B cell (primary cell): ENCODE results near the gene PDZD2. TPM values are rescaled to one million over a fixed set of nuclear protein-coding genes. Genes with fewer than 3 reads are reported as not detected.

Experiments
- ATAC-seq: fragments of 200-7000 bp; cut with Tn5 transposase; one replicate; pipeline ENCODE4 v1.10.0; 2021; ENCODE audit warnings: low read depth, mild to moderate bottlenecking, moderate number of reproducible peaks, moderate library complexity
- CTCF ChIA-PET: fragments of 350-600 bp; sonication (Branson Sonifier 250); formaldehyde crosslinking; loops from one replicate; lab custom pipeline; 2021; ENCODE audit warnings: antibody characterized with exemption, inconsistent platforms; lab: Charles Lee
- POLR2A ChIA-PET: fragments of 350-600 bp; sonication (Branson Sonifier 250); formaldehyde crosslinking; loops from one replicate; lab custom pipeline; 2021; ENCODE audit warnings: antibody characterized with exemption; lab: Charles Lee
- DNase-seq: peaks from one replicate; pipeline ENCODE4 v3.0.0; 2013
- H2AFZ ChIP-seq: 2 replicates; pipeline ENCODE4 v1.6.1; 2012; ENCODE audit warnings: mild to moderate bottlenecking, low read depth, low read length; ENCODE audit not compliant: insufficient read depth, poor library complexity, severe bottlenecking
- H3K27ac ChIP-seq, 2 donors: 1 replicate in 1 of 2; 2 replicates in 1 of 2; pipeline ENCODE4 v1.5.1; 2012 to 2013; ENCODE audit warnings: low read length in 2 of 2, mild to moderate bottlenecking in 2 of 2, moderate library complexity in 1 of 2
- H3K27me3 ChIP-seq, 4 experiments: fragments of 200-600 bp in 1 of 4; sonication (generic) in 1 of 4; replicated peaks in 1 of 4; 1 replicate in 2 of 4; 2 replicates in 2 of 4; pipeline versions ENCODE4 v1.6.1 to v1.7.0; 2013 to 2016; ENCODE audit warnings: low read length in 3 of 4, mild to moderate bottlenecking in 2 of 4, mixed read lengths in 1 of 4, moderate library complexity in 1 of 4; ENCODE audit not compliant: insufficient read depth in 4 of 4, control insufficient read depth in 3 of 4; ENCODE audit errors: control extremely low read depth in 1 of 4
- H3K36me3 ChIP-seq, 2 experiments: replicated peaks in 1 of 2; 1 replicate in 1 of 2; 2 replicates in 1 of 2; pipeline versions ENCODE4 v1.6.1 to v1.7.1; 2013; ENCODE audit warnings: low read length in 1 of 2; ENCODE audit not compliant: insufficient read depth in 2 of 2, control insufficient read depth in 1 of 2; ENCODE audit errors: control extremely low read depth in 1 of 2, extremely low read depth in 1 of 2
- H3K4me1 ChIP-seq, 2 donors: fragments of 200-600 bp in 1 of 2; sonication (generic) in 1 of 2; 1 replicate in 1 of 2; 2 replicates in 1 of 2; pipeline versions ENCODE4 v1.5.1 to v1.6.1; 2013 to 2017; ENCODE audit warnings: low read length in 2 of 2; ENCODE audit not compliant: control insufficient read depth in 2 of 2, insufficient read depth in 2 of 2
- H3K4me2 ChIP-seq: replicated peaks from 2 replicates; pipeline ENCODE3; 2012; ENCODE audit warnings: mild to moderate bottlenecking, low read depth, low read length; ENCODE audit not compliant: poor library complexity, severe bottlenecking
- H3K4me3 ChIP-seq, 5 experiments: fragments of 200-600 bp in 1 of 5; sonication (generic) in 1 of 5; 1 replicate in 3 of 5; 2 replicates in 2 of 5; pipeline versions ENCODE4 v1.5.1 to v1.7.0; 2011 to 2016; ENCODE audit warnings: low read length in 4 of 5, mild to moderate bottlenecking in 4 of 5, low read depth in 2 of 5, control low read depth in 1 of 5, moderate library complexity in 1 of 5; ENCODE audit not compliant: insufficient read depth in 1 of 5; ENCODE audit errors: control extremely low read depth in 1 of 5, extremely low read depth in 1 of 5
- H3K79me2 ChIP-seq: fragments of 200-600 bp; sonication (generic); one replicate; pipeline ENCODE4 v1.6.0; 2016; ENCODE audit warnings: low read length; ENCODE audit not compliant: control insufficient read depth, insufficient read depth
- H3K9ac ChIP-seq: fragments of 200-600 bp; sonication (generic); 2 replicates; pipeline ENCODE4 v1.6.1; 2017; ENCODE audit warnings: mild to moderate bottlenecking, low read length, moderate library complexity
- H3K9me3 ChIP-seq, 3 donors: one replicate each; pipeline versions ENCODE4 v1.6.1 to v1.7.1; 2013; ENCODE audit warnings: low read length in 2 of 3; ENCODE audit not compliant: control insufficient read depth in 2 of 3, insufficient read depth in 1 of 3; ENCODE audit errors: control extremely low read depth in 1 of 3
- H4K20me1 ChIP-seq: 2 replicates; pipeline ENCODE4 v1.6.0; 2012; ENCODE audit warnings: mild to moderate bottlenecking, low read length; ENCODE audit not compliant: insufficient read depth, control insufficient read depth, poor library complexity, severe bottlenecking
- H3K27ac Mint-ChIP-seq: one replicate; pipeline ENCODE4 v1.8.0; 2021; ENCODE audit warnings: mixed read lengths
- H3K27me3 Mint-ChIP-seq: one replicate; pipeline ENCODE4 v1.8.0; 2021; ENCODE audit warnings: mixed read lengths
- H3K4me1 Mint-ChIP-seq: one replicate; pipeline ENCODE4 v1.8.0; 2021; ENCODE audit warnings: mixed read lengths
- H3K4me3 Mint-ChIP-seq: one replicate; pipeline ENCODE4 v1.8.0; 2021; ENCODE audit warnings: mixed read lengths
- H3K9me3 Mint-ChIP-seq: one replicate; pipeline ENCODE4 v1.8.0; 2022; ENCODE audit warnings: mixed read lengths; ENCODE audit not compliant: insufficient read depth
- CTCF ChIP-seq: fragments of 200-600 bp; IDR thresholded peaks from one replicate; pipeline ENCODE4 v1.8.0; 2022; ENCODE audit warnings: antibody characterized with exemption, mild to moderate bottlenecking
- EZH2 ChIP-seq: IDR thresholded peaks from 2 replicates; pipeline ENCODE4 v1.6.1; 2012; ENCODE audit warnings: borderline replicate concordance, low read depth, mild to moderate bottlenecking, moderate library complexity, low read length; ENCODE audit not compliant: insufficient read depth, poor library complexity, severe bottlenecking
- WGBS: methylation state at CpG from one replicate; pipeline ENCODE4 v1.1.5; 2013; ENCODE audit warnings: missing lambda C conversion rate; ENCODE audit not compliant: insufficient coverage; 5-methylcytosine and 5-hydroxymethylcytosine counted together
- intact Hi-C: fragments of 100-400 bp; cut with micrococcal nuclease; formaldehyde crosslinking; loops from one replicate; pipeline ENCODE4 v1.10.0; 2022
- polyA plus RNA-seq: library from polyadenylated mRNA; depleted of rRNA; stranded (reverse); fragments of >200 nt; gene quantifications from 2 replicates; pipeline ENCODE4 v1.2.3, GENCODE V29; 2012
- total RNA-seq, 2 donors: library from RNA; stranded (reverse); fragments of 120-200 nt in 1 of 2; gene quantifications; 1 replicate in 1 of 2; 2 replicates in 1 of 2; pipeline versions ENCODE4 v1.2.3 to v1.2.4, GENCODE V29; 2013 to 2022

Gene PDZD2
- total and polyA plus RNA-seq, 2 donors (not counting 1 experiment from before 2014, with no cell fraction given): not detected

- H3K4me3 Mint-ChIP-seq: no peak overlapping the region
- H3K4me3 ChIP-seq: no peak overlapping the region
- peaks cover 17 to 41% of the 10 kb centered on the region in 2 experiments for H3K36me3 ChIP-seq
- DNase-seq: no peak
- no peaks in the 10 kb centered on the region for H3K9me3 Mint-ChIP-seq
- no peak for TF ChIP-seq EZH2
- TF ChIP-seq CTCF: no peak
- peaks cover 33% of the 10 kb centered on the region for H3K79me2 ChIP-seq
- H3K9me3 ChIP-seq: no peaks in the 10 kb centered on the region
- H2AFZ ChIP-seq: no peak overlapping the region
- peaks cover 20% of the 10 kb centered on the region for H3K4me1 Mint-ChIP-seq
- ChIA-PET CTCF (no interaction called here), POLR2A (no interaction called here)
- no peak for ATAC-seq
- intact Hi-C loops: no loop called here
- no CpG with 5 or more reads among the region's 1 CpG for WGBS
- H3K27me3 ChIP-seq: no peaks in the 10 kb centered on the region
- H3K27ac Mint-ChIP-seq: peak overlapping the region; percentile 1
- no peak overlapping the region for H3K9ac ChIP-seq
- no peaks in the 10 kb centered on the region for H3K4me1 ChIP-seq
- H3K4me2 ChIP-seq: no peak overlapping the region
- no peaks in the 10 kb centered on the region for H3K27me3 Mint-ChIP-seq
- peaks cover 4% of the 10 kb centered on the region for H4K20me1 ChIP-seq
- H3K27ac ChIP-seq: no peak overlapping the region
These were observed 487.8 kb downstream of the PDZD2 start for GRCh38 chr5:32126691-32127090.

GRCh38 chr5:32127711-32128110, 488.8 kb downstream of the PDZD2 start:
- Mint-ChIP-seq H3K27me3 (no peaks in the 10 kb centered on the region), H3K9me3 (no peaks in the 10 kb centered on the region), H3K4me1 (peaks cover 19% of the 10 kb centered on the region), H3K4me3 (no peak overlapping the region), H3K27ac (no peak overlapping the region)
- Histone ChIP-seq H3K4me2 (no peak overlapping the region), H3K36me3 (peaks cover 12 to 38% of the 10 kb centered on the region in 2 experiments), H3K4me3 (no peak overlapping the region), H2AFZ (no peak overlapping the region), H4K20me1 (peaks cover 4% of the 10 kb centered on the region), H3K27me3 (no peaks in the 10 kb centered on the region), H3K9me3 (no peaks in the 10 kb centered on the region), H3K27ac (no peak overlapping the region), H3K9ac (no peak overlapping the region), H3K4me1 (no peaks in the 10 kb centered on the region), H3K79me2 (peaks cover 33% of the 10 kb centered on the region)
- ChIA-PET POLR2A (no interaction called here), CTCF (no interaction called here)
- DNase-seq: no peak
- WGBS: 97% methylated on average over 3 of the region's 3 CpGs
- intact Hi-C loops: no loop called here
- no peak for TF ChIP-seq CTCF
- no peak for TF ChIP-seq EZH2
- ATAC-seq: no peak
